ENCODE measurements around the gene MUL1. TPM values are rescaled to one million over a fixed set of nuclear protein-coding genes. Genes with fewer than 3 reads are reported as not detected.

Gene MUL1
- 10 to 100 TPM; 31.5 to 44.9 (median 44.7) TPM for total RNA-seq
- long read RNA-seq, donor 1, transcript MUL1-201 (4 exons, 2,438 nt), result major isoform, 77 of 89 reads
- long read RNA-seq, donor 1, partial matches to known transcripts, result 2 of 89 reads
- long read RNA-seq, donor 1, other reads (novel, unspliced or antisense), result 10 of 89 reads
- long read RNA-seq, donor 2, transcript MUL1-201 (4 exons, 2,438 nt), result major isoform, 28 of 32 reads
- long read RNA-seq, donor 2, partial matches to known transcripts, result 3 of 32 reads
- long read RNA-seq, donor 2, other reads (novel, unspliced or antisense), result 1 of 32 reads

GRCh38 chr1:20507564-20508410, at the start of gene MUL1:
MUL1 (minus strand) TSS chr1:20508151; CDS start chr1:20508024, 127 bp downstream.
- Histone ChIP-seq H3K9me3 (no peaks in the 10 kb centered on the region), H3K36me3 (ENCODE audit: low read depth) (peaks cover 1% of the 10 kb centered on the region), H3K4me3 (peak within 1 kb of the TSS; percentile 79), H3K4me1 (ENCODE audit: low read depth) (peaks cover 22% of the 10 kb centered on the region)
- TF ChIP-seq CTCF (IDR thresholded peaks at IDR 0.05), result no peak
- DNase-seq (peak; percentile 97), ATAC-seq (peak; percentile 99)
- intact Hi-C loops (cut with DNase I, micrococcal nuclease), result no loop called here

DNA sequence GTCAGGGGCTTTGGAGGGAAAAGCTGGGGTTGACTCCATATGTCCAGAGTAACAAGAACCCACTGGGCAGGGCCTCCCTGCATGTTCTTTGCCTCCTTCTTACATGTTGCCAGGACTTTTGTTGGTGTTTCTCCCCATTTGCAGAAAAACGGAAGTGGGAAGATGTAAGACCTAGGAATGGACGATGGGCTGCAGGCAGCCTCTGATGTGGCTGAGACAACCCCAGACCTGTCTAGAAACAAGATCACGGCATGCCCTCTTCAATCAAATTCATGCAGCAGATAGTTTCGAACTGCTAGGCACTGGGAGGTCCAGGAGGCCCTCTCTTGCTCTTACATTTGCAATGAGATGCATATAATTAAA, 47.8 kb upstream of the MUL1 start:
- Histone ChIP-seq H3K4me1 (ENCODE audit: low read depth) (peaks cover 15% of the 10 kb centered on the region), H3K4me3 (no peak overlapping the region), H3K36me3 (ENCODE audit: low read depth) (no peaks in the 10 kb centered on the region), H3K9me3 (no peaks in the 10 kb centered on the region)
- ATAC-seq (no peak), DNase-seq (no peak)
- intact Hi-C loops (cut with DNase I, micrococcal nuclease), result no loop called here
- no peak for TF ChIP-seq CTCF (IDR thresholded peaks at IDR 0.05)

- intact Hi-C loops (cut with DNase I, micrococcal nuclease), result no loop called here
- no peak for ATAC-seq
- TF ChIP-seq CTCF (IDR thresholded peaks at IDR 0.05), result no peak
- no peaks in the 10 kb centered on the region for H3K36me3 ChIP-seq (ENCODE audit: low read depth)
- H3K4me3 ChIP-seq, result no peak overlapping the region
- no peaks in the 10 kb centered on the region for H3K9me3 ChIP-seq
- peaks cover 15% of the 10 kb centered on the region for H3K4me1 ChIP-seq (ENCODE audit: low read depth)
- no peak for DNase-seq
Measured at GRCh38 chr1:20555025-20555757, 47.2 kb upstream of the MUL1 start.

DNA sequence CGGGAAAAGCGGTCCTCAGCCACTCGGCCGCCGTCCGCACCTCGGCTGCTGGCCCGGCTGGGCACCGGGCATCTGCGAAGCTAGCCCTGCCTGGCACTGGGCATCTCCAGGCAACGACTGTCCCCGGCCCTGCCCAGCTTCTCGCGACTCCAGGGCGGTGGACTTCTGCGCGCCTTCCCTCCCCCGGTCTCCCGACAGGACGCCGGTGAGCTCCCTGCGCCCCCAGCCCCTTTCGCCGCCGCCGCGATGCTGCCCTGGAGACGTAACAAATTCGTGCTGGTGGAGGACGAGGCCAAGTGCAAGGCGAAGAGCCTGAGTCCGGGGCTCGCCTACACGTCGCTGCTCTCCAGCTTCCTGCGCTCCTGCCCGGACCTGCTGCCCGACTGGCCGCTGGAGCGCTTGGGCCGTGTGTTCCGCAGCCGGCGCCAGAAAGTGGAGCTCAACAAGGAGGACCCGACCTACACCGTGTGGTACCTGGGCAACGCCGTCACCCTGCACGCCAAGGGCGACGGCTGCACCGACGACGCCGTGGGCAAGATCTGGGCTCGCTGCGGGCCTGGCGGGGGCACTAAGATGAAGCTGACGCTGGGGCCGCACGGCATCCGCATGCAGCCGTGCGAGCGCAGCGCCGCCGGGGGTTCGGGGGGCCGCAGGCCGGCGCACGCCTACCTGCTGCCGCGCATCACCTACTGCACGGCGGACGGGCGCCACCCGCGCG, 44.9 kb upstream of the MUL1 start:
- H3K4me1 ChIP-seq (ENCODE audit: low read depth), result peaks cover 15% of the 10 kb centered on the region
- TF ChIP-seq CTCF (IDR thresholded peaks at IDR 0.05), result no peak
- H3K9me3 ChIP-seq, result no peaks in the 10 kb centered on the region
- ATAC-seq (no peak), DNase-seq (peak in 1 of 3 donors; percentile 50)
- no peaks in the 10 kb centered on the region for H3K36me3 ChIP-seq (ENCODE audit: low read depth)
- intact Hi-C loops (cut with DNase I, micrococcal nuclease), result no loop called here
- H3K4me3 ChIP-seq, result no peak overlapping the region
